ENCODE results near the gene ZMYND11. TPM values are rescaled to one million over a fixed set of nuclear protein-coding genes. Genes with fewer than 3 reads are reported as not detected.

The ZMYND11 gene
- total and polyA plus RNA-seq, 2 donors from 2014 or later: 32.7 to 80.7 TPM

- H3K27me3 ChIP-seq (ENCODE audit: control insufficient read depth, insufficient read depth, low read length): no peaks in the 10 kb centered on the region
- no peak for TF ChIP-seq CTCF (IDR thresholded peaks at IDR 0.05; ENCODE audit: borderline replicate concordance, extremely low read depth, insufficient read depth)
- peaks cover 2 to 8% (median 3%) of the 10 kb centered on the region in 3 donors for H3K36me3 ChIP-seq (ENCODE audit: control insufficient read depth in 2 of 3, insufficient read depth in 3 of 3, low read length in 3 of 3)
- DNase-seq (no peak), FAIRE-seq (no peak)
- no peaks in the 10 kb centered on the region for H3K4me1 ChIP-seq (ENCODE audit: control insufficient read depth in 2 of 3, insufficient read depth in 2 of 3, low read depth in 1 of 3, low read length in 3 of 3)
- H3K4me3 ChIP-seq (ENCODE audit: low read length in 3 of 3): no peak overlapping the region
- H3K9me3 ChIP-seq (ENCODE audit: control insufficient read depth in 2 of 3, insufficient read depth in 1 of 3, low read length in 3 of 3): no peaks in the 10 kb centered on the region
- no peak overlapping the region for H3K27ac ChIP-seq (ENCODE audit: low read depth in 2 of 2, low read length in 2 of 2)
- intact Hi-C loops (cut with DNase I): no loop called here
- no peak overlapping the region for H3K9ac ChIP-seq (ENCODE audit: low read length in 3 of 3)
Observed at GRCh38 chr10:190216-190615, 55.0 kb downstream of the ZMYND11 start.

- FAIRE-seq (no peak), DNase-seq (no peak)
- H3K4me3 ChIP-seq (ENCODE audit: low read length in 3 of 3): no peak overlapping the region
- no peaks in the 10 kb centered on the region for H3K4me1 ChIP-seq (ENCODE audit: control insufficient read depth in 2 of 3, insufficient read depth in 2 of 3, low read depth in 1 of 3, low read length in 3 of 3)
- no peak overlapping the region for H3K9ac ChIP-seq (ENCODE audit: low read length in 3 of 3)
- no peak overlapping the region for H3K27ac ChIP-seq (ENCODE audit: low read depth in 2 of 2, low read length in 2 of 2)
- no peak for TF ChIP-seq CTCF (IDR thresholded peaks at IDR 0.05; ENCODE audit: borderline replicate concordance, extremely low read depth, insufficient read depth)
- peaks cover 2 to 8% (median 5%) of the 10 kb centered on the region in 3 donors for H3K36me3 ChIP-seq (ENCODE audit: control insufficient read depth in 2 of 3, insufficient read depth in 3 of 3, low read length in 3 of 3)
- H3K9me3 ChIP-seq (ENCODE audit: control insufficient read depth in 2 of 3, insufficient read depth in 1 of 3, low read length in 3 of 3): peaks cover 0 to under 1% (median 0%) of the 10 kb centered on the region in 3 donors
- intact Hi-C loops (cut with DNase I): no loop called here
- H3K27me3 ChIP-seq (ENCODE audit: control insufficient read depth, insufficient read depth, low read length): no peaks in the 10 kb centered on the region
Observed at GRCh38 chr10:191703-192518, 56.7 kb downstream of the ZMYND11 start.

GRCh38 chr10:194281-194680 is 59.0 kb downstream of the ZMYND11 start:
- H3K9me3 ChIP-seq (ENCODE audit: control insufficient read depth in 2 of 3, insufficient read depth in 1 of 3, low read length in 3 of 3): peaks cover 0 to 2% (median 0%) of the 10 kb centered on the region in 3 donors
- no peaks in the 10 kb centered on the region for H3K4me1 ChIP-seq (ENCODE audit: control insufficient read depth in 2 of 3, insufficient read depth in 2 of 3, low read depth in 1 of 3, low read length in 3 of 3)
- no peak overlapping the region for H3K27ac ChIP-seq (ENCODE audit: low read depth in 2 of 2, low read length in 2 of 2)
- TF ChIP-seq CTCF (IDR thresholded peaks at IDR 0.05; ENCODE audit: borderline replicate concordance, extremely low read depth, insufficient read depth): no peak
- no peak for DNase-seq
- intact Hi-C loops (cut with DNase I): no loop called here
- no peaks in the 10 kb centered on the region for H3K27me3 ChIP-seq (ENCODE audit: control insufficient read depth, insufficient read depth, low read length)
- H3K36me3 ChIP-seq (ENCODE audit: control insufficient read depth in 2 of 3, insufficient read depth in 3 of 3, low read length in 3 of 3): peaks cover 0 to 8% (median 6%) of the 10 kb centered on the region in 3 donors
- no peak overlapping the region for H3K4me3 ChIP-seq (ENCODE audit: low read length in 3 of 3)
- no peak for FAIRE-seq
- no peak overlapping the region for H3K9ac ChIP-seq (ENCODE audit: low read length in 3 of 3)

Measured in kidney (tissue), 14 donors.